Fibroblast of skin of left biceps (primary cell): ENCODE results near the gene SLC9B1.
A peak's percentile ranks its signal among the peaks of the same experiment; 100 is the strongest.
"Not testable (repeated sequence)": the region's sequence is repeated elsewhere in the genome, so short reads cannot be mapped to it uniquely, and the experiment has no call there.

Experiments used
- DNase-seq, 2 experiments: peaks; one replicate each; pipeline ENCODE4 v3.0.0-alpha.2; 2013; ENCODE audit warnings: low read depth in 2 of 2

The SLC9B1 gene

DNA sequence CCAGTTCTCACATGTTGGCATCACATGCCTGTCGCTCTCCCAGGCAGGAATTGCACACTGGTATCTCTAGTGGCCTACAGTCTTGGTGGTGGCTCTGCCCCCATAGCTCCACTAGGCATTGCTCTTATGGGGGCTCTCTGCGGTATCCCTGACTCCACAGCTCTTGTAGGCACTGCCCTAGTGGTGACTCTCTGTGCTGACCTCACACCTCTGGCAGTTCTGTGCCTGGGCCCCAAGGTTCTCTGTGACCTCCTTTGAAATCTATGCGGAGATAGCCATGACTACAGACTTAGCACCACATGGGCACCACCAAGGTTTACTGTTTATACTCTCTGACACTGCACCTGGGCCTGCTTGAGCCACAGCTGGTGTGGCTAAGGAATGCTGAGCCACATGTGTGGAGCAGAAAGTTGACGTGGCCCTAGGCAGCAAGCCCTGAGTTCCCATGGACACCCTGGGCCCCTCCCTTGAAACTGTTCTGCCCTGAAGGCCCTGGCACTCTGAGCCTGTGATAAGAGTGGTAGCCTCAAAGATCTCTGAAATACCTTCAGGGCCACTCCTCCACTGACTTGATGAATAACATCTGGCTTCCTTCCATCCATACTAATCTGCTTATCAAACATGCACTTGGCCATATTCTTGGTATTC, 8.0 kb downstream of the SLC9B1 start:
- DNase-seq = no peak

DNA sequence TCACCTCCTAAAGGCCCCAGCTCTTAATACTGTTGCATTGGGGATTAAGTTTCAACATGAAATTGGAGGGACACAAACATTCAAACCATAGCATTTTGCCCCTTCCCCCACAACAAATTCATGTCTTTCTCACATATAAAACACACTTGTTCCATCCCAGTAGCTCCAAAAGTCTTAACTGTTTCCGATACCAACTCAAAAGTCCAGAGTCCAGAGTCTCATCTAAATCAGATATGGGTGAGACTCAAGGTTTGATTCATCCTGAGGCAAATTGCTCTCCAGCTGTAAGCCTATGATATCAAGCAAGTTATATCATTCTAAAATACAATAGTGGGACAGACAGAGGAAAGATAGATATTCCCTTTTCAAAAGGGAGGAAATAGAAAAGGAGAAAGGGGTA, 8.7 kb downstream of the SLC9B1 start:
- DNase-seq = no peak

- DNase-seq = peak; percentile 44 to 55
These were observed 10.4 kb downstream of the SLC9B1 start for GRCh38 chr4:103008875-103009729.

- DNase-seq = no peak
These were observed 17.0 kb downstream of the SLC9B1 start for GRCh38 chr4:103002551-103002950.

GRCh38 chr4:102994803-102995202, 24.7 kb downstream of the SLC9B1 start:
- no peak for DNase-seq

- not testable (repeated sequence) for DNase-seq
These were observed 25.5 kb downstream of the SLC9B1 start for GRCh38 chr4:102993985-102994384.

GRCh38 chr4:102988429-102989020, 31.0 kb downstream of the SLC9B1 start:
- DNase-seq = no peak

DNA sequence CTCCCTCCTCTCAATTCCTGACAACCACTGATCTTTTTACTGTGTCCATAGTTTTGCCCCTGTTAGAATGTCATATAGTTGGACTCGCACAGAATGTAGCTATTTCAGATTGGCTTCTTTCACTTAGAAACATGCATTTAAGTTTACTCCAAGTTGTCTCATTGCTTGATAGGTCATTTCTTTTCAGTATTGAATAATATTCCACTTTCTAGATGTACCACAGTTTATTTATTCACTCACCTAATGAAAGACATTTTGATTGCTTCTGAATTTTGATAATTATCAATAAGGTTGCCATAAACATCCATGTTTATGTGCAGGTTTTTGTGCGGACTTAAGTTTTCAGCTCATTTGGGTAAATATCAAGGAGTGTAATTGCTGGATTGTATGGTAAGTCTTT, 38.5 kb downstream of the SLC9B1 start:
- no peak for DNase-seq

GRCh38 chr4:102961813-102962212, 57.7 kb downstream of the SLC9B1 start:
- not testable (repeated sequence) for DNase-seq

- no peak for DNase-seq
These were observed 60.0 kb downstream of the SLC9B1 start for GRCh38 chr4:102959496-102959895.

GRCh38 chr4:102945066-102945465, 74.4 kb downstream of the SLC9B1 start:
- DNase-seq = no peak

DNA sequence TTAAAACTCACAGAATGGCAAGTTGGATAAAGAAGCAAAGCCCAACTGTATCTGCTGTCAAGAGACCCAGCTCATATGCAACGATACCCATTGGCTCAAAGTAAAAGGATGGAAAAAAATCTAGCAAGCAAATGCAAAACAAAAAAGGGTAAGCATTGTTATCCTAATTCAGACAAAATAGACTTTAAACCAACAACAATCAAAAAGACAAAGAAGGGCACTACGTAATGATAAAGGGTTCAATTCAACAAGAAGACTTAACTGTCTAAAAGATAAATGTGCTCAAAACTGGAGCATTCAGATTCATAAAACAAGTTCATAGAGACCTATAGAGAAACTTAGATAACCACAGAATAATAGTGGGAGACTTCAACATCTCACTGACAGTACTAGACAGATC, 81.4 kb downstream of the SLC9B1 start:
- not testable (repeated sequence) for DNase-seq

DNA sequence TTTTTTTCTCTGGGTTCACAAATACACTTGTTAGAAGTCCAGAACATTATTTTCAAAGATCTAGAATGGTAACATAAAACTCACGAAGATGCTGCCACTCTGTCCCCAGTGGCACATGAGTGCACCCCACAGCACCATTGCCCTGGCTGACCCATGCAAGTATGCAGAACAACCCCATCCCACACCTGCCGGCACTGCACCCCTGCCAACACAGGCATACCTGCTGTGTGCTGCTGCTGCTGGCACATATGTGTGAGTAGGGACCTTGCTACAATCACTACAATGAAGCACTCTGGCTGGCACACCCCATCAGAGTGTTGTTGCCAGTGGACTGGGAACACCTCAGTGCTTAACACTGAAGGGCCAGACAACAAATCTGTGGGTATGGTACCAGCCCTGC, 83.8 kb downstream of the SLC9B1 start:
- DNase-seq = no peak

DNA sequence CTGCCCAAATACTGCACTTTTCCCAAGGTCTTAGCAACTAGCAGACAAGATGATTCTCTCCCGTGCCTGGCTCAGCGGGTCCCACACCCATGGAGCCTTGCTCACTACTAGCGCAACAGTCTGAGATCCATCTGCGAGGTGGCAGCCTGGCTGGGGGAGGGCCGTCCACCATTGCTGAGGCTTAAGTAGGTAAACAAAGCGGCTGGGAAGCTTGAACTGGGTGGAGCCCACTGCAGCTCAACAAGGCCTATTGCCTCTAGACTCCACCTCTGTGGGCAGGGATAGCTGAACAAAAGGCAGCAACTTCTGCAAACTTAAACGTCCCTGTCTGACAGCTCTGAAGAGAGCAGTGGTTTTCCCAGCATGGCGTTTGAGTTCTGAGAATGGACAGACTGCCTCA, 99.8 kb downstream of the SLC9B1 start:
- not testable (repeated sequence) for DNase-seq

GRCh38 chr4:102918859-102919258, 100.6 kb downstream of the SLC9B1 start:
- no peak for DNase-seq

- DNase-seq = no peak
These were observed 117.7 kb downstream of the SLC9B1 start for GRCh38 chr4:102901804-102902203.

GRCh38 chr4:102897610-102898009, 121.9 kb downstream of the SLC9B1 start:
- DNase-seq = not testable (repeated sequence)

- not testable (repeated sequence) for DNase-seq
These were observed 123.0 kb downstream of the SLC9B1 start for GRCh38 chr4:102896547-102896946.

GRCh38 chr4:102889866-102890265, 129.6 kb downstream of the SLC9B1 start:
- DNase-seq = not testable (repeated sequence)

GRCh38 chr4:102888570-102888969, 130.9 kb downstream of the SLC9B1 start:
- not testable (repeated sequence) for DNase-seq

DNA sequence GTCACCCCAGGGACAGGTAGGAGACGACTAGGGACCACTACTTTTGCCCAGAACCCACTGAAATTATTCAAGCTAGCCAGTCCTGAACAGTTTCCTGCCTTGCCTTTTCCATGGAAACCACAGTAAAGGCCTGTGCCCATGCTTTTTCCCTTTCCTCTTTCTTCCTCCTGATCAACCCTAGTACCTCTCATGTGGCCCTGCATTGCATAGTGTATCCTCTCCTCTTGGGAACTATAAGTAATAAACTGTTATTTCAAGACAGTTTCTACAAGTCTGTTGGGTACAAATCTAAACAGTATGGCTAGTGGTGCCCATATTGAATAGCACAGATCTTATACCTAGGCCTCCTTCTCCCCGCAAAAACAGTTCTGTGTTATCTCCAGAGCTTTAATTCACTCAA, 136.2 kb downstream of the SLC9B1 start:
- no peak for DNase-seq

DNA sequence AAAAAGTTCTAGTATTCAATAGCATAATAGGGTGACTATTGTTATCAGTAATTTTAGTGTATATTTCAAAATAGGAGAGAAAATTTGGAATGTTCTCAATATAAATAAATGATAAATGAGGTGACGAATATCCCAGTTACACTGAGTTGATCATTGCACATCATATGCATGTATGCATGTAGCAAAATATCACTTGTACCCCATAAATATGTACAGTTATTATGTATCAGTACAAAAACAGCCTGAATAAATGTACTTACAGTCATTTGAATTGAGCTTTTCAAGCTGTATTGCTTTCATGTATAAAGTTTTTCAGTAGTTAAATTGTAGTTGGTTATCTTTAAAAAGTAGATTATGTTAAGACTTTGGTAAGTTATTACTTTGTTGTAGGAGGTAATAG, 138.2 kb downstream of the SLC9B1 start:
- DNase-seq = no peak

GRCh38 chr4:102878901-102879300, 140.6 kb downstream of the SLC9B1 start:
- DNase-seq = no peak
